ENCODE data around the gene INPP4A.

Gene INPP4A

GRCh38 chr2:98489971-98490962 is 45.6 kb downstream of the INPP4A start:
- TF ChIP-seq EZH2phosphoT487 (IDR thresholded peaks at IDR 0.05; ENCODE audit: low read depth) (no peak), CTCF (IDR thresholded peaks at IDR 0.05; ENCODE audit: low read depth, low read length) (no peak)
- H4K20me1 ChIP-seq (ENCODE audit: insufficient read depth, low read length), result no peaks in the 10 kb centered on the region; the same call in 1 of the 2 replicates
- H3K9ac ChIP-seq (ENCODE audit: low read length), result no peak overlapping the region
- peaks cover 11% of the 10 kb centered on the region for H3K4me1 ChIP-seq (ENCODE audit: low read length)
- no peak overlapping the region for H3K4me3 ChIP-seq (ENCODE audit: low read length)
- H3K27me3 ChIP-seq (ENCODE audit: low read depth, low read length), result no peaks in the 10 kb centered on the region
- H3K27ac ChIP-seq (ENCODE audit: low read length), result no peak overlapping the region
- no peak overlapping the region for H3K4me2 ChIP-seq (ENCODE audit: low read length)
- H2AFZ ChIP-seq (ENCODE audit: low read depth, low read length), result no peak overlapping the region
- H3K36me3 ChIP-seq (replicated peaks; ENCODE audit: low read depth, low read length), result peaks cover 4% of the 10 kb centered on the region
- peaks cover 14% of the 10 kb centered on the region for H3K79me2 ChIP-seq (ENCODE audit: low read length)
- H3K9me3 ChIP-seq (ENCODE audit: insufficient read depth, low read length), result no peaks in the 10 kb centered on the region

GRCh38 chr2:98492441-98492840 is 47.8 kb downstream of the INPP4A start:
- Histone ChIP-seq H3K4me2 (ENCODE audit: low read length) (no peak overlapping the region), H3K4me3 (ENCODE audit: low read length) (no peak overlapping the region), H3K27ac (ENCODE audit: low read length) (no peak overlapping the region), H3K79me2 (ENCODE audit: low read length) (peaks cover 7% of the 10 kb centered on the region), H3K9me3 (ENCODE audit: insufficient read depth, low read length) (peaks cover 11% of the 10 kb centered on the region; the same call in 1 of the 2 replicates), H3K36me3 (replicated peaks; ENCODE audit: low read depth, low read length) (peaks cover 4% of the 10 kb centered on the region), H3K27me3 (ENCODE audit: low read depth, low read length) (no peaks in the 10 kb centered on the region), H3K4me1 (ENCODE audit: low read length) (peaks cover 7% of the 10 kb centered on the region), H4K20me1 (ENCODE audit: insufficient read depth, low read length) (no peaks in the 10 kb centered on the region), H3K9ac (ENCODE audit: low read length) (no peak overlapping the region), H2AFZ (ENCODE audit: low read depth, low read length) (no peak overlapping the region)
- TF ChIP-seq CTCF (IDR thresholded peaks at IDR 0.05; ENCODE audit: low read depth, low read length), result no peak
- TF ChIP-seq EZH2phosphoT487 (IDR thresholded peaks at IDR 0.05; ENCODE audit: low read depth), result no peak

GRCh38 chr2:98494699-98495098 is 50.0 kb downstream of the INPP4A start:
- no peaks in the 10 kb centered on the region for H3K4me1 ChIP-seq (ENCODE audit: low read length)
- no peaks in the 10 kb centered on the region for H3K27me3 ChIP-seq (ENCODE audit: low read depth, low read length)
- no peaks in the 10 kb centered on the region for H4K20me1 ChIP-seq (ENCODE audit: insufficient read depth, low read length)
- H2AFZ ChIP-seq (ENCODE audit: low read depth, low read length), result no peak overlapping the region
- H3K4me3 ChIP-seq (ENCODE audit: low read length), result no peak overlapping the region
- no peak overlapping the region for H3K4me2 ChIP-seq (ENCODE audit: low read length)
- peaks cover 11% of the 10 kb centered on the region; the same call in 1 of the 2 replicates for H3K9me3 ChIP-seq (ENCODE audit: insufficient read depth, low read length)
- no peaks in the 10 kb centered on the region for H3K79me2 ChIP-seq (ENCODE audit: low read length)
- H3K27ac ChIP-seq (ENCODE audit: low read length), result no peak overlapping the region
- no peak overlapping the region for H3K9ac ChIP-seq (ENCODE audit: low read length)
- peaks cover 4% of the 10 kb centered on the region for H3K36me3 ChIP-seq (replicated peaks; ENCODE audit: low read depth, low read length)
- TF ChIP-seq CTCF (IDR thresholded peaks at IDR 0.05; ENCODE audit: low read depth, low read length), result no peak
- TF ChIP-seq EZH2phosphoT487 (IDR thresholded peaks at IDR 0.05; ENCODE audit: low read depth), result no peak

GRCh38 chr2:98496750-98497493 is 52.3 kb downstream of the INPP4A start:
- Histone ChIP-seq H4K20me1 (ENCODE audit: insufficient read depth, low read length) (no peaks in the 10 kb centered on the region), H3K79me2 (ENCODE audit: low read length) (no peaks in the 10 kb centered on the region)

More at GRCh38 chr2:98496750-98497493, 52.3 kb downstream of the INPP4A start:
- no peak overlapping the region for H3K9ac ChIP-seq (ENCODE audit: low read length)
- peaks cover 11% of the 10 kb centered on the region; the same call in 1 of the 2 replicates for H3K9me3 ChIP-seq (ENCODE audit: insufficient read depth, low read length)
- H3K36me3 ChIP-seq (replicated peaks; ENCODE audit: low read depth, low read length), result peaks cover 4% of the 10 kb centered on the region
- H3K27ac ChIP-seq (ENCODE audit: low read length), result no peak overlapping the region
- no peaks in the 10 kb centered on the region for H3K27me3 ChIP-seq (ENCODE audit: low read depth, low read length)
- H3K4me1 ChIP-seq (ENCODE audit: low read length), result no peaks in the 10 kb centered on the region
- no peak overlapping the region for H3K4me2 ChIP-seq (ENCODE audit: low read length)
- H3K4me3 ChIP-seq (ENCODE audit: low read length), result no peak overlapping the region
- no peak overlapping the region for H2AFZ ChIP-seq (ENCODE audit: low read depth, low read length)
- no peak for TF ChIP-seq CTCF (IDR thresholded peaks at IDR 0.05; ENCODE audit: low read depth, low read length)
- no peak for TF ChIP-seq EZH2phosphoT487 (IDR thresholded peaks at IDR 0.05; ENCODE audit: low read depth)

All from OCI-LY3 (cell line).